GM12801 (cell line): ENCODE data around the gene SNX12.

Experiments used
- TF ChIP-seq, protein P1 (sequence below): IDR thresholded peaks from one replicate; pipeline ENCODE4 v1.5.1; 2011; ENCODE audit warnings: control low read depth; ENCODE audit not compliant: insufficient read length; ENCODE audit errors: extremely low read depth

Gene SNX12

DNA sequence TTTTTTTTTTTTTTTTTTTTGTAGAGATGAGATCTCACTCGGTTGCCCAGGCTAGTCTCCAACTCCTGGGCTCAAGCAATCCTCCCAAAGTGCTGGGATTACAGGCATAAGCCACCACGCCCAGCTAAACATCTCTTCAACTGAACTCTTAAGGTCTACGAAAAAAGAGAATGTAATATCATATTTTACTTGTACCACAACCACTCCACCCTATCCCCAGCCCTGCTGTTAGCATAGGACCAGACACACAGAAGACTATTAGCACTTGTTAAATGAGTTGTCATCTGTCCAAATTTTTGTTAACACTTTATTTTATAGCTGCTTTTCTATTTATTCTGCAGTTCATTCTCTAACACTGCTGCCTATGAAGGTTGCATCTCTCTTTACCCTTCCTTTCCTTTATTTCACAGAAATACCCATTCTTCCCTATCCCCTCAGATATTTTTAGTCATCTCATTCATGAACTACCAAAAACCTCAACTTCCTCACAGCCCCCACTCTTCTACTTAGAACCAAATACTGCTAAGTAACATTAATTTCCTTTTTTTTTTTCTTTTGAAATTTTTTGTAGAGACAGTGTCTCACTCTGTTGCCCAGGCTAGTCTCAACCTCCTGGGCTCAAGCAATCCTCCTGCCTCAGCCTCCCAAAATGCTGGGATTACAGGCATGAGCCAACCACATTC is 10.1 kb downstream of the SNX12 start:
- TF ChIP-seq, protein P1, sequence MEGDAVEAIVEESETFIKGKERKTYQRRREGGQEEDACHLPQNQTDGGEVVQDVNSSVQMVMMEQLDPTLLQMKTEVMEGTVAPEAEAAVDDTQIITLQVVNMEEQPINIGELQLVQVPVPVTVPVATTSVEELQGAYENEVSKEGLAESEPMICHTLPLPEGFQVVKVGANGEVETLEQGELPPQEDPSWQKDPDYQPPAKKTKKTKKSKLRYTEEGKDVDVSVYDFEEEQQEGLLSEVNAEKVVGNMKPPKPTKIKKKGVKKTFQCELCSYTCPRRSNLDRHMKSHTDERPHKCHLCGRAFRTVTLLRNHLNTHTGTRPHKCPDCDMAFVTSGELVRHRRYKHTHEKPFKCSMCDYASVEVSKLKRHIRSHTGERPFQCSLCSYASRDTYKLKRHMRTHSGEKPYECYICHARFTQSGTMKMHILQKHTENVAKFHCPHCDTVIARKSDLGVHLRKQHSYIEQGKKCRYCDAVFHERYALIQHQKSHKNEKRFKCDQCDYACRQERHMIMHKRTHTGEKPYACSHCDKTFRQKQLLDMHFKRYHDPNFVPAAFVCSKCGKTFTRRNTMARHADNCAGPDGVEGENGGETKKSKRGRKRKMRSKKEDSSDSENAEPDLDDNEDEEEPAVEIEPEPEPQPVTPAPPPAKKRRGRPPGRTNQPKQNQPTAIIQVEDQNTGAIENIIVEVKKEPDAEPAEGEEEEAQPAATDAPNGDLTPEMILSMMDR, result no peak

DNA sequence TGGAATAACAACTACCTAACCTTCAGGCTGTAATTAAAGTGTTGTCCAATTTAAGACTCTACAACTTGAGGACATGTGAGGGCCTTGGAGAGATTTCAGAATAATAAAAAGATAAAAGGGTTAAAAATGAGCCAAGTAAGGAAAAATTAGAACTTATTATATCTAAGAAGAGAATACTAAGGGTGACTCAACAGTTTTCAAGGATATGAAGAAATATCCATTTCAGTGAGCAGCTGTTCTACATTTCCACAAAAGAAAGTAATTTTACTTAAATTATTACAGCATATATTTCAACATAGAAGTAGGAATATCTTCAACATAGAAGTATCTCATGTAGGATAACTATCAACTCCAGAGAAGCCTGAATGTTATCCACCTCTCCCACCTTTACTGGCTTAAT is 11.3 kb downstream of the SNX12 start:
- TF ChIP-seq, protein P1, result no peak

DNA sequence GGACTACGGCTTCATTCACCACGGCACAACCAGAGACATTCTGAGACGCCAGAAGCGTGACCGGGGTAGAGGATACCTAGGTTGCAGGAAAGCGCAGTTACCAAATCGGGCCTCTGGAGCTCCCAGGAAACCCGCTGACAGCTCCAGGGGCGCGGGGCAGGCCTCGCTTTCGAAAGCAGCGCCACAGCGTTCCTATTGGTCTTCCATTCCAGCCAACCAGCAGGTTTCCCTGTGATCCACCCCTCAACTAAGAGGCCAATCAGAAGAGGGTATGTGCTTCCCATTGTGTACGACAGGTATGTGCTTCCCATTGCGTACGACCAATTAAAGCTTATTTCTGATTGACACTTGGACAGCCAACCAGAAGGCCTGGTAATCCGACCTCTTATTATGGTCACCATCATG is 14.9 kb downstream of the SNX12 start:
- TF ChIP-seq, protein P1, result no peak

DNA sequence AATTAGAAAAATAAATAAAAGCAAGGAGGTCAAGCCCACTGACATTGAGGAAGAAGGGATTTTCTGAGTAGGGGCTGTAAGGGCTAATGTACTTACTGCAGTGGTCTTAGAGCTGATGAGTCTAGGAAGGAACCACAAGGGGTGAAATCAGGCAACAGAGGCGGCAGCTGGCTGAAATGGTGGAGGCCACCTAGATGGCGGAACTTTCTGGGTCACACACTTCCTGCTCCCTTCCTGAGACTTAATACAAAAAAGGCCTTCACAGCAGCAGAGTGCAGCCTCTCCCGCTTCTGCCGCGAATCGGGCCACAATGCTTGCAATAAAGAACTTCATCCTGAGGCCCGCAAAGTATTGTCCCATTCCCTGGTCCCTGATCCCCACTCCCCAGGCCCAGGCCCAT is 15.4 kb downstream of the SNX12 start:
- TF ChIP-seq, protein P1, result no peak

DNA sequence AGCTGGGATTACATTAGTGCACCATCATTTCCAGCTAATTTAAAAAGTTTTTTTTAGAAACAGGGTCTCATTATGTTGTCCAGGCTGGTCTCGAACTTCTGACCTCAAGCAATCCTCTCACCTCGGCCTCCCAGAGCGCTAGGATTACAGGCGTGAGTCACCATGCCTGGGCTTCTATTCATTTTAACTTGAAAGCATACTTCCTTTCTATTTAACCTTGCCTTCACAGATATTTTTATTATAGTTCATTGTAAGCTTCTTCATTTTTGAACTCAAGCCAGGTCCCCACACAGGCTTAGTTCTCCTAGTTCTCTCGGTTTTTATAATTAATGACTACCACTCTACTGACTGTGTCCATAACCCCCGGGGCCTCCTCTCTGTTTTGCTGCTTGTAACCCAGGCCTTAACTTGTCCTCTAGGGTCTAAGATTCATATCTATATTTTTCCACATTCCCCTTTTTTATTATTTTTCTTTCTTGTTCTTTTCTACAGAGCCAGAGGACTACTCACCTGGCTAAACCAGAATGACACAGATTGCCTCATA is 50.7 kb downstream of the SNX12 start:
- TF ChIP-seq, protein P1, result no peak
